ENCODE measurements around the gene UVRAG.

The UVRAG gene

DNA sequence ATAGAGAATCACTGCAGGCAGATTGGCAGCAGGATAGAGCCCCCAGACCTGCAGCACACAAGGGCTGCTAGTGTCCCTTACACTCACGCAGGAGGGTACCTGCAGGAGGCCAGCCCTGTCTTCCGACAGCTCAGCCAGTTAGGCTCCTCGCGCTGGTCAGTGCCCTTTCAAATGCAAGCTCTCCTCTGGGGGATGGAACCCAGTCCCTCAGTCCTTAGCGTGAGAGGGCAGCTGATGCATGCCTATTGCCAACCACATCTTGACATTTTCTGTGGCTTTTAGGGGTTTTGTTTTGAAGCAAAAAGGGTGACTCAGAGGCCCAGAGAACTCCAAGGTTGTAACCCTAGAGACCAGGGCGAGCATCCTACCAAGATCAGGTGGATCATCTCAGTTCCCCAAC lies 351.3 kb downstream of the UVRAG start:
- no peaks in the 10 kb centered on the region for H3K36me3 ChIP-seq
- no peak for TF ChIP-seq CTCF (IDR thresholded peaks at IDR 0.05; ENCODE audit: low read depth, low read length)
- DNase-seq = no peak
- H3K9me3 ChIP-seq = no peaks in the 10 kb centered on the region
- H3K27me3 ChIP-seq = no peaks in the 10 kb centered on the region
- peaks cover 33% of the 10 kb centered on the region for H3K4me1 ChIP-seq
- H3K4me3 ChIP-seq (ENCODE audit: low read depth, low read length) = no peak overlapping the region

GRCh38 chr11:76167590-76167989 lies 352.6 kb downstream of the UVRAG start:
- Histone ChIP-seq H3K36me3 (no peaks in the 10 kb centered on the region), H3K4me3 (ENCODE audit: low read depth, low read length) (no peak overlapping the region), H3K4me1 (peaks cover 23% of the 10 kb centered on the region), H3K27me3 (no peaks in the 10 kb centered on the region), H3K9me3 (no peaks in the 10 kb centered on the region)
- no peak for TF ChIP-seq CTCF (IDR thresholded peaks at IDR 0.05; ENCODE audit: low read depth, low read length)
- no peak for DNase-seq

- Histone ChIP-seq H3K27me3 (no peaks in the 10 kb centered on the region), H3K9me3 (no peaks in the 10 kb centered on the region), H3K36me3 (no peaks in the 10 kb centered on the region), H3K4me1 (peaks cover 12% of the 10 kb centered on the region), H3K4me3 (ENCODE audit: low read depth, low read length) (no peak overlapping the region)
- no peak for TF ChIP-seq CTCF (IDR thresholded peaks at IDR 0.05; ENCODE audit: low read depth, low read length)
- DNase-seq = peak; percentile 80
These were observed 354.5 kb downstream of the UVRAG start for GRCh38 chr11:76169473-76169896.

GRCh38 chr11:76170468-76170867 lies 355.5 kb downstream of the UVRAG start:
- Histone ChIP-seq H3K27me3 (no peaks in the 10 kb centered on the region), H3K9me3 (no peaks in the 10 kb centered on the region), H3K4me3 (ENCODE audit: low read depth, low read length) (no peak overlapping the region), H3K36me3 (no peaks in the 10 kb centered on the region), H3K4me1 (peaks cover 12% of the 10 kb centered on the region)
- DNase-seq = no peak
- TF ChIP-seq CTCF (IDR thresholded peaks at IDR 0.05; ENCODE audit: low read depth, low read length) = no peak

DNA sequence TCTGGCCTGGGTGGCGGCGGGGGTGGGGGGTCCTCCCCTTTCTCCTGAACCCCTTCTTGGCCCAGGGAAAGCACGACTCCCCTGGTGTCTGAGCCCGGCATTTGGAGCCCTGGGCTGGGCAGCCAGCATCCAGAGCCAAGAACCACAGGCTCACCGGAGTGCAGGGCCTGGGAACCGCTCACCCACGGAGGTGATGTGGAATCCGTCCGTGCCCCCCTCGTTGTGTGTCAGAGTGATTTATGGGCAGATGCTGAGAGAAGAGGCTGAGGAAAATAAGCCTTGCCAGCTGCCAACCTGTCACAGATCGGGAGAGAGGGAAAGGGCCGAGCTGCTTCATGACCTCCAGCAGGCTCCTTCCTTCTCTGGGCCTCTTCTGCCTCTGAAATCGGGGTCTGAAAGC lies 357.6 kb downstream of the UVRAG start:
- no peaks in the 10 kb centered on the region for H3K27me3 ChIP-seq
- peaks cover 12% of the 10 kb centered on the region for H3K4me1 ChIP-seq
- no peaks in the 10 kb centered on the region for H3K36me3 ChIP-seq
- no peak overlapping the region for H3K4me3 ChIP-seq (ENCODE audit: low read depth, low read length)
- H3K9me3 ChIP-seq = no peaks in the 10 kb centered on the region
- DNase-seq = no peak
- no peak for TF ChIP-seq CTCF (IDR thresholded peaks at IDR 0.05; ENCODE audit: low read depth, low read length)

DNA sequence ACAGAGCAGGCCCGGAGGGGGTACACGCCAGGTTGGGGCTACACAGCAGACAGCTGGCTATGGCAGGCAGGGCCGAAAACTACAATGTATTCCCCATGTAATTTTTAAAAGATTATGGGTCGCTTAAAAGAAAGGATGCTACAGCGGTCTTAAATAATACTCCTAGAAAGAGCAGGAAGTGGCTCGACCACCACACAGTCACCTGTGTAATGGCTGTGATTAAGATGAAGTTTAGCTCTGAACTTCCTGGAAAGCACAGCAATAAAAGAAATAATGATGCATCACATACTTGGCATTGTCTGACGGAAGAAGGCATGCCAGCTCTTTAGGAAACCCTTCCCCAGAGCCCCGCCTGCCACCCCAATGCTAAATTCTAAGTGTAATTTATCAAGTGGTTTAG lies 358.7 kb downstream of the UVRAG start:
- H3K36me3 ChIP-seq = no peaks in the 10 kb centered on the region
- H3K4me1 ChIP-seq = peaks cover 12% of the 10 kb centered on the region
- TF ChIP-seq CTCF (IDR thresholded peaks at IDR 0.05; ENCODE audit: low read depth, low read length) = no peak
- DNase-seq = no peak
- no peak overlapping the region for H3K4me3 ChIP-seq (ENCODE audit: low read depth, low read length)
- no peaks in the 10 kb centered on the region for H3K9me3 ChIP-seq
- H3K27me3 ChIP-seq = no peaks in the 10 kb centered on the region
